Colon (tissue), 2 donors: Measurements from ENCODE around the gene AGPAT4.

Experiments used
- FAIRE-seq: peaks from 2 replicates; lab custom pipeline; 2012; peaks lifted over from hg19 to GRCh38; lab: Jason Lieb, UNC
- donor health status: control.
- donor health status: control.

AGPAT4 gene

DNA sequence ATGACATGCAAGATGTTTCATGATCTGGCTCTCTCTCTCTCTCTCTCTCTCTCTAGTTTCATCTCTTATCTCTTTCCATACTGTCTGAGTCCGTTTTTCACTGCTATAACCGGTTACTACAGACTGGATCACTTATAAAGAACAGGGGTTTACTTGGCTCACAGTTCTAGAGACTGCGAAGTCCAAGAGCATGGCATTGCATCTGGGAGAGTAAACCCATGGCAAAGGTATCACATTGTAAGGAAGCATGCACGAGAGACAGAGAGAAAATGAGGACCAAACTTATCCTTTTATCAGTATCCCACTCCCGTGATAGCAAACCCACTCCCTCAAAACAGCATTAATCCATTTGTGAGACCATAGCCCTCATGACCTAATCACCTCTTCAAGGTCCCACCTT, 7.2 kb upstream of the AGPAT4 start:
- FAIRE-seq = no peak

DNA sequence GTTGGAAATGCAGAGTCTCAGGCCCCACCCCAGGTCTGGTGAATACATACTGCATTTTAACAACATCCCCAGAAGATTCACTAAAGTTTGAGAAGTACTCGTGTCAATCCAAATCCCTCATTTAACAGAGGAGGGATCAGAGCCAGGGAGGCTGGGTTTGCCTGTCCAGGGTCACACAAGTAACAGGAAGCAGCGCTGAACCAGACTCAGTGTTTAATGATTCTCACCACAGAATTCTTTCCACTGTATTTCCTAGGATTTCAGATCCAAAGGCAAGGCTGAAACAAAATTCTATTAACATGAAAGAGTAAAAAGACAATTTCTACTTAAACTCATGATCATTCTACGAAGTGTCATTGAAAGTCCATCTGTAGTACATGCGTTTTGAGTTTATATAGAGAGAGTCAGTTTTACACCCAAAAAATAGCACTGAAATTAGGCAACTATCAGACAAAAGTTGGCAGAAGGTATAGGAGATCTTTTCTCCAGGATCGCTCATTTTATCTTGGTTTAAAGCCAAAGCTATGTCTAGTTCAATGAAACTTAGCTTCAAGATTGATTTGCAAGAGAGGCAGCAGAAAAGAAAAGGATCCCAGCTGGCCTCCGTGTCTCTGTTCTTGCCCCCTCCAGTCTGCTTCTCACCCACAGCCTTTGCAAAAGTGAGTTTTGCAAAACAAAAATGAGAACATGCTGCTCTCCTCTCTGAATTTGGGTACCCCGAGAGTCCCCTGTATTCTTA, 6.0 kb upstream of the AGPAT4 start:
- FAIRE-seq = no peak

DNA sequence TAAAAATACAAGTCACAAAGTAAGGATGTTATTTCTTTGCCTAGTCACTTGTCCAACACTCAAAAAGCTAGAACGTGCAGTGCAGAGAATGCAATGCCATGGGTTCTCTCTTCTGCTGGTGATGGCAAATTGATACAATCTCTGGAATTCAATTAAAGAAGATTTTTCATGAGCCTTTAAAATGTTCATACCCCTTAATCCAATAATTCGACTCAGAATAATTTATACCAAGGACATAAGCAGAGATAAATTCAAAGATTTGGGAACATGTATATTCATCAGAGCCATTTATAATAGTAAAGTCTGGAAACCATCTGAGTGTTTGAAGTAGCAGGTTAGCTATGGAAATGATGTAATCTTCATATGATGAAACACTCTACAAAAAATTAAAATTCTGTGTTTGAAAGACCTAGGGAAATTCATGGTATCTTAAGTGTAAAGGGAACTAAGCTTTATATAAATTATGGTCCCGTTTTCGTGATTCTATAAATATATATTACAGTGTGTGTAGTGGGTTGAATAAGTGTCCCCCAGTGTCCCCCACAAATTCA, 2.8 kb upstream of the AGPAT4 start:
- FAIRE-seq = no peak

DNA sequence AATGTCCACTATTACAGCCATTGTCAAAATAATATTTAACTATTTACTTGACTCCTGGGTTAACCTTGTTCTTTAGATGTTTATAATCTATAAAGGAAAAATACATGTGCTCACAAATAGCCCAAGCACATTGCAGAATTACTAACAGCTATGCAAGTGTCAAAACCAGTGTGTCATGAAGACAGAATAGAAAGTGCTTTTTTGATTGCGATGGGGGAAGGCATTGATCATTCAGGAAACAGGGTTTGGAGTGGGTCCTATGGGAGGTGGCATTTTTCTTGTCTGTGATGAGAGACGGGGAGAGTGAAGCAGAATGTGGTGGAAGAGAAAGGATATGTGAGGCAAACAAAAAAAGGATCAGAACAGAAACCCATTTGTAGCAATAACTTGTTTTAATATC, 1.0 kb upstream of the AGPAT4 start:
- FAIRE-seq = no peak

DNA sequence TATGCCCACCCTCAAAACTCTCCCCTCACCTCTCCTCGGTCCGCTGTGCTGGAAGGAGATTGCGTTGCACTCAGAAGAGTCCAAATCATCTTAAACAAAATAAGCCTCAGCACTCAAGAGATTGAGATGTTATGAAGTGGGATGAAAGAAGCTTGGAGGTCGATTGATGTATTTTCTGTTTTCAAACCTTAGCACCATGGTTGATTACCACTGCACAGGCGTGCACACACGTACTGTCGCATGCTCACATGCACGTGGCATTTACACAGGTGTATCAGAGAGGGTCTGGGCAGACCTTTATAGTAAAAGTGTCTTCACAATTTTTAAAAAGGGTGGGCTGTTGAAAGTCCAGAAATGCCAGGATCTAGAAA, 612 bp upstream of the AGPAT4 start:
- FAIRE-seq = no peak

DNA sequence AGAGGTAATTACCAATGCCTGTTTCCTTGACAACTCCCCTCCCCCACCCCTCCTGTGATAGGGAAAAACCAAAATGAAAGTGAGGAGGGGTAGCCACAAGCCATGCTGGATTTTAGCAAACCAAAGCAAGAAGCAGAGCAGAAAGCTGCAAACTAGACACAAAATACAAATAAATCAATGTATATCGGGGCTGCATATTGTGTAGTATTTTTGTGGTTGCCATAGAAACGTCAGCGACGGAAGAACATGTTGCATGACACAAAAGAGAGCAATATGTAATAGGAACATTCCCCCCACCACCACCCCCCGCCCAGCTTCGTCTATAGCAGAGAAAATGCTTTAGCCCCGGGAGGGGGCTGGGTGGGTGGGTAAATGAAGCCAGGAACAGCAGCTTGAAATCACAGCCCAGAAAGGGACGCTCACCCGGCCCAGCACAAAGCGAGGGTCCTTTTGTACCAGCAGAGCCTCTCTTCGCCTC, 548 bp downstream of the AGPAT4 start:
- no peak for FAIRE-seq

DNA sequence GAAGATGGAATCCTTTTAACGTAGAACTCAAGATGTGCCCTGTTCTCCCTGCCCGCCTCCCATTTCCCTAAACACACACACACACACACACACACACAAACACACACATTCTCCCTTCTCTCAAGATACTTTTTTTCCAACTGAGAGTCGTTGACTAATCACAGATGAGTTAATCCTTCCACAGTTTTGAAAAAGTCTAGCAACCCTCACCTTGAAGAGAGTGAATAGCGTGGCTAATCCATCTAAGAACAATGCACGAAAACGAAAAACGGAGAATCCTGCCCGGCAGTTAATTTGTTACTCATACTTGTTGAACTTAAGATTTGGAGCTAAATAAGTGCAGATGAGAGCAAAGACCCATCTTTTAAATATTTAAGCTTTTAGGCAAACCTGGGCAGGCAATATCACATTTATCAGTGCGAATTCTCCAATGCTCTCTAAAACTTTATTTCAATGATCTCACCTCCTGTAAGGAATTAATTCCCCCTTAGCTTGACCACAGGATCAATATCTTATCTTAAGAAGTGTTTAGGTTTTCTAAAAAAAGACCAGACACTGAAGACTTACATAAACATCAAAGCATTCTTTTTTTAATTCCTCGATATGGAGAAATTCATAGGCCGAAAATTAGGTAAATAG, 1.1 kb downstream of the AGPAT4 start:
- no peak for FAIRE-seq

DNA sequence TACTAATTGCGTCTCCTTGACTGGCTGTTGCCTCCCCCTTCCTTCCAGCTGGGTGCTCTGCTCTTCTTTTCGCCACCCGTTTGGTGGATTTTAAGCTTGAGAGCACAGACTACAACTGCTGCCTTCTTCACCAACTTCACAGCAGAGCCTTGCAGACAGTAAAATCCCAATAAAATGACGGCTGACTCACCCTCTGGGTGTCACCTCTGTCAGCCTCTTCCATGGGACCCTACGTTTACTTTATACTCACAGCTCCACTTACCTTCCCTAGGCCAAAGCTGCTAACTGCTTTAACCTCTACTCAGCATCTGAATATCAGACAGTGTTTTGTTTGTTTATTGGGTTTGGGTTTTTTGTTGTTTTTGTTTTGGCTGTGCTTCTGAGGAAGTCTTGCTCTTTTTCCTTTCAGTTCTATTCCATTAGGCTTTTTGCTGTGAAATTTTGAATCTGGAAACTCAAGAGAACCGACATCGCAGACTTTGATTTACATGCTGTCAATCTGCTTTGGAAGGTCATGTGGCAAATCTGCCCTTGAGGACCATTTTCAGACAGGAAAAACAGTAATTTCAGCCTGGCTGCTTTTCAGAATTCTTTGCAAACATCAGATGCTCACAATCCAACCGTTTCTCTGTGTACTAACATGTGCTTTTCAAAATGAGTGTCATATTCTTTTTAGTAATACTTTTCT, 2.4 kb downstream of the AGPAT4 start:
- no peak for FAIRE-seq

DNA sequence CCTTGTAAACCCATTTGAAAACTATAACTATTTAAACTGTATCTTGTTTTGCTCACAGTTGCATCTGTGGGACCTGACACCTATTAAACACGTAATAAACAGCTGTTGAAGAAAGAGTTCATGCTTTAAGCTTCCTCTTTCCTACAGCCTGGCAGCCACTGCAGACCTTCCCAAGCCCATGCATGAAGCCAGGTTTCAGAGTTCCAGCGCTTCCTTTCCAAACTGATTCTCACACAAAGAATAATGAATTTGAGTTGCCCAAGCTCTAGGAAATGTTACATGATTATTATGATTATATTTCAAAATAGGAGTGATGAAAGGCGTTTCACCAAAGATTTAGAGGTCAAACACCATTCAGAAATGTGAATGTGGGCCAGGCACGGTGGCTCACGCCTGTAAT, 3.7 kb downstream of the AGPAT4 start:
- FAIRE-seq = no peak

DNA sequence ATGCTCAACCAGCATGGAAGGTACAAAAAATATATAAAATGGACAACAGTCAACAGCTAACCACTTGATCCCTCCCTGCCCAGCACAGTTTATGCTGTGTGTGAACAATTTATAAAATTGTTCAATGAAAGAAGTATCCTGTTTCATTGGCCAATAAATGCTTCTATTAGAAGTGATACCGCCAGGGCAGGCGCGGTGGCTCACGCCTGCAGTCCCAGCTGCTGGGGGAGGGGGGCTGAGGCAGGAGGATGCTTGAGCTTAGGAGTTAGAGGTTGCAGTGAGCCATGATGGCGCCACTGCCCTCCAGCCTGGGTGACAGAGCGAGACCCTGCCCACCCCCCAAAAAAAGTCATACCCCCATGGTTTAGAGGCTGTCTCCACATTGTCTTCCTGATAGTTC, 4.6 kb downstream of the AGPAT4 start:
- no peak for FAIRE-seq

DNA sequence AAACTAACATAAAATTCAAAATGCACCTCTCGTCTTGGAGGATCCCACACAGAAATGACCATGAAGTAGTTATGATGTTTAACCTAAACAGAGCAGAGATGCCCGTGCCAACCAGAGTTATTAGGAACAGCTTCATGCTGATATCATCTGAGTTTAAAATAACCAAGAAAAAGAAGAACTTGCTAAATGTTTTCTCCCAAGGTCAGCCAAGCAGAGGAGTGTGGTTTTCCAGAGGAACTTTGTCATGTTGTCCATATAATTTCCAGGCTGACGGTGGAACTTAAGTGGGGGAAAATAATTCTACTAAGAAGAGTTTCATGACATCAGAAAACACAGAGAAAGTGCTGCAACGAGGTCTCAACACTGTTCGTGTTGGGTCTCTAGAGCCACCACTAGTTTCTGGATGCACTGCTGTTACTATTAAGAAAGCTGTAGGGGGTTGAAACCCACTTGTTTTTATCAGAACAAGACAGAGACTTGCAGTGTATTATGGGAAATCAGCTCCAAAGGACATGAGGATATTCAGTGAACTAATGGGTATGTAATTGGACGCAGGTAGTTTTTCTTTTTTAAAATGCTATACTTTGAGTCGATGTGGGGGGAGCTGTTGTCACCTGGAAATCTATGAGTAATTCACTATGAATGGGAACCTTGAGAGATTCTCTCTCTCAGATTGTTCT, 5.2 kb downstream of the AGPAT4 start:
- FAIRE-seq = no peak

DNA sequence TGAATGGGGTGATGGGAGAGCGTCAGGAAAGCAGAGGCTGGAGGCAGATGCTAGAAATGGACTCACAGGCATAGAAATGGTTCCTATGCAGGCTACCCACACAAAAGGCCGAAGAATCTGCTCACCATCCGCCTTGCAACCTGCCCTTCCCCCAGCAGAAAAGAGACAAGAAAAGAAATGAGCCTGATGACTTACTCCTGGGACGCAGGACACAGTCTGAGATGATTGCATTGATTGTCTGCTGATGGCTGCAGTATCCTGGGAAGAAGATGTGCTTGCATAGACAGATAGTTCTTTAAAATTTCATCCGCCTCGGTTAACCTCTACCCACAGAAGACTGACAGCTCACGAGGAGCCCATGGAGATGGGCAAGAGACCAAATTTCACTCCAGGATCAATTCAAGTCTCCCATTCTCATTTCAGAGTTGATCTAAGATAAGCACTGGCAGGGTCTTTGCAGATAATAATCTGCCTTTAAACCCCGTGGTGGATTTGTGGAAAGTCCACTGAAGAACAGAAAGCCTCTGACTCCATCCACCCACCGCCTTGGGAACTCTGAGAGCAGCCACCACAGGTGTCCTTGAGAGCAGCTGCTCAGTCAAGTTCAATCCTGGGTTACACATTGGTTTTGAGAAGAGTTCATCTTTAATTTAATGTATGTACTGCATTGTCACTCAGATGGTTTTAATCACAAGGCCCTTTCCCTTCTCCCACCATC, 7.2 kb downstream of the AGPAT4 start:
- FAIRE-seq = no peak

DNA sequence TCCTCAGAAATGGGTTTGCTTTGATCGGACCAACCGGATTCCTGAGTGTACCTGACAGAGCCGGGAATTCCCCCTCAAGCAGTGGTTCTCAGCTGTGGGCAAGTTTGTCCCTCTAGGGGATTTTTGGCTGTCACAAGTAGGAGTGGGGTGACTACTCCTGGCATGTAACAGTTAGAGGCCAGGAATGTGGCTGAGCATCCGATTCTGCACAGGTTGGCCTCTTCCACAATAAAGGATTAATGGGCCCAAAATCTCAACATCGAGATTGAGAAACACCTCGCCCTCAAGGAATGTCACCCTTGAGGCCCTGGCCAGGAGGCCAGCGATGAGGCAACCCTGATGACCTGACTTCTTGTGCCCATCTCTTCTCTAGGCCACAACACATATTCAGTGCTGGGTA, 7.9 kb downstream of the AGPAT4 start:
- FAIRE-seq = no peak

DNA sequence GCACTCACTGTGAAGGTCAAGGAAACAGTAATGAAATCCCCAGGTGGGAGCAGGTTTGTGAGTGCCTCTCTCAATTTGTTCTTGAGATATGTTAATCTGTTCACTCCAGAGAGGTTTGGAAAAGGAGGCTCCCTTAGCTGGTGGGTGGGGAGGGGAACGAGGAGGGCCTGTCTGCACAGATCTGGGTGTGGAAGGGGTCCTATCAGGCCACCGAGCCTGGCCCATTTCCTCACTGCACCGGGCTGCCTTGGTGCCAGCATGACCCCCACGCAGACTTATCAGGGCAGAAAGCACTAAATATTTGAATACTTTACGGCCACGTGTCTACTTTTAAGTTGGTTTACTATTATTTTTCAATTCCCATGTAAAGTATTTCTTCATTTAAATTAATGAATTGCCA, 8.3 kb downstream of the AGPAT4 start:
- no peak for FAIRE-seq

DNA sequence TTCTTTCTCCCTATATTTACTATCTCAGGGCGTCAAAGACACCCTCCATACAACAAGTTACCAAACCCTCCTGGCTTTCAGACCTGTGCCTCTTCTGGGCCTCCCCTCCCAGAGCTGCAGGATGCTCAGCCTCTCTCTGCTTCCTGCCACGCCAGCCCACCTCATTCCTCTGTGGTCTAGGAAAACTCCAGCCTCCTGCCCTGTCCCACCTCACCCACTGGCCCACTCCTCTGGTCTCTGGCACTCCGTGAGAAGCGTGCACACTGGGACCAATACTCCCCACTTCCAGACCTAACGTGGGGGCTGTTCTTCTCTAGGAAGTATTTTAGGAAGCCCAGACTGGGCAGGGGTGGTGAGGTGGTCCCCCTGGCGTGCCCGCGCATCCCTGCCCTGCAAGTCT, 9.7 kb downstream of the AGPAT4 start:
- no peak for FAIRE-seq

DNA sequence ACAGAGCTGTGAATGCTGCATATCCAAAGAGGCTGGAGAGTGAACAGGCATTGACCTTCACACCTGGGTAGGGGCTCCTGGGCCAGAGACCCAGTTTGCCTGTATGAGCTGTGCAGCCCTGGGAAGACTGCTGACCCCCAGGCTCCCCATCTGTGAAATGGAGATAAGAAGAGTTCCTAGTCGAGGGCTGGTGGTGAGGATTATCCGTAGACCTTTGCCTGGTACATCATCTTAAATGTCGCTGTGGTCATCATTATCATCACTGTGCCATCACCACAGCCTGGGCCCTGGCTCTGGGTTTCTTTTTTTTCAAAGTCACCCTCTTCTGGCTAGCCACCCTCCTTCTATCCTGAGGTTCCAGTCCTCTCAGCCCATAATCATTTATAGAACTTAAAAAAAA, 12.0 kb downstream of the AGPAT4 start:
- no peak for FAIRE-seq

DNA sequence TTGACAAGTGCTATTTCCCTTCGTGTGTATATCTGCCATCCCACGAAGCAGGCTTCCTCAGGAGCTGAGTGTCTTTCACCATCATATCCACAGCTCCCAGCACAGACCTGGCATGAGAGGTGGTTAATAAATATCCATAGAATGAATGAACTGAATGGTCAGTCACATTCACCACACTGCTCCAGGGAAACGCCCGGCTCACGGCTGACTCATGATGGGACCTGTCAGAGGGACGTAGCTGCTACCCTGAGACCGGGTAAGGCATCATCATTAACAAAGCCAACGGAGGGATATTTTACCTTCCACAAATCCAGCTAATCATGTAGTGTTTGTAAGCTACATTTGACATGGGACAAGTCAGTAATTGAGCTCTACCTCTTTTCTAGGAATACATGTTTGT, 12.5 kb downstream of the AGPAT4 start:
- no peak for FAIRE-seq

DNA sequence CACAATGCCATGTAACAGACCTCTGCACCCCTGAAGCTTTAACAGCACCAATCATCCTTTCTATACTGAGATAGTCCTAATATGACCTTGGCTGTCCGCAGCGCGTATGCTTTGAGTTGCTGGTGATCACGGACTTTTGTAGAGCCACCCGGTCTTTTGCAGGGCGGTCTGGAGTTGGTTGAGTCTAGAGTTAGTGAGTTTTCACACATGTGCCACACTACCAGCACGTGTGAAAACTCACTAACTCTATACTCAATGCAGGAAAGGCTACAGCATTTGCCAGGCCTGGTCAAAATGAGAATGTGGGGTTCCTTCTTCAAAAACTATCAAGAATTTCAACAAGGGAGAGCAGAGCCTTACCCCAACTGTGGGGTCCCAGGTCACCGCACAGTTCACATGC, 14.6 kb downstream of the AGPAT4 start:
- FAIRE-seq = no peak

DNA sequence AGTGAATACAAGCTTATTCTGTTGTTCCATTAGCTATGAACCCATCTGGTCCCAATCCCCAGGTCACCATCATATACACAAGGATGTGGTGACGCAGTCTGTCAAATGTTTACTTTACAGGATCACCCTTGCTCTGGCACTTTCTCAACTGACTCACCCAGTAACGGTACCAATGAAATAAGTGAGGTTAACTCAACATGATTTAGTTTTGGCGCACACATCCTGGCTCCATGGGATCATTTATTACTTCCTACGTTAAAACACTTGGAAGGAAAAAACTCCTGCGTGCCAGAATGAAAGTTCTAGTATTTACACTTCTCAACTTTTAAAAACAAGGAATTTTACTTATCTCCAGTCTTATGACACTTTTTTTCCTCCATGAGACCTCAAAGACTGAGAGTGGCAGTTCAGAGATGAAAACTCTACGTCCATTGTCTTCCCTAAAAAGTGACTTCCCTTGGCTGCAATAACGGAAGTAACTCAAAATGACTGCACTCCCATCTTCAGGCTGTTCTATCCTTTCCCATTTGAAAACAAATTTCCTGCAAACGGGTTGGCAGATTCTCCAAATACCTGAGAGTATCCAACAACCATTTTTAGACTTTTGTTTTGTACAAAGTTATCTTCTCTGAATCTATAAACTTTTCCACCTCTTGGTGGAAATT, 15.9 kb downstream of the AGPAT4 start:
- FAIRE-seq = no peak

DNA sequence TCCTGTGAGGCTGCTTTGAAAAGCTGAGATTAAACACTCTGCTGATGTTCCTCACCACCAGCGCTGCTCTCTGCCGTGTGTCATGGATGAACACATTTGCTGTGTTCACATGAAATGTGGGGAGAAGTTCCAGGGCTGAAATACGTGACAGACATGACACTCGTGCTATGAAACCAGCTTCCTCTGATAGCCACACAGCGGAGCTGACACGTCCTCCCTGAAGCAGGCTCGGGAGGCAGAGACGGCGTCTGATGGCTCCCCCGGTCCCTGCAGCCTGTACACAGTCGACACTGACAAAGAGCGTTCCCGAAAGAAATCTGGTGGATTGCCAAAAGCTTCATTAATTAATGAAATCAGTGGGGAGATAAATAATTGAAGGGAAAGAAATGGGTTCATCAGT, 17.5 kb downstream of the AGPAT4 start:
- FAIRE-seq = no peak

DNA sequence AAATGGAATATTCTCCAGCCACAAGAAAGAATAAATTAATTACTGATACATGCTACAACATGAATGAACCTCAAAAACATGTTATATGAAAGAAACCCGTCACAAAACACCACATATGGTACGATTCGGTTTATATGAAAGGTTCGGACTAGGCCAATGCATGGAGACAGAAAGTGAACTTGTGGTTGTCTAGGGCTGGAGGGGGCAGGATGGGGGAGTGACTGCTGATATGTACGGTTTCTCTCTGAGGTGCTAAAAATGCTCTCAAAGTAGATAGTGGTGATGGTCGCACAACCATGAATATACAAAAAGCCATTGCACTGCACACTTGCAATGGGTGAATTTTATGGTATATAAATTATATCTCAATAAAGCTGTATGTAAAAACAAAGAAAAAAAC, 18.3 kb downstream of the AGPAT4 start:
- no peak for FAIRE-seq
